Mucosa of descending colon (tissue), 3 donors: ENCODE results near the gene PALMD. TPM values are rescaled to one million over a fixed set of nuclear protein-coding genes. Genes with fewer than 3 reads are reported as not detected.
A peak's percentile ranks its signal among the peaks of the same experiment; 100 is the strongest.

Experiments used
- ATAC-seq: fragments of 200-7000 bp; cut with Tn5 transposase; one replicate; pipeline ENCODE4 v1.9.1; 2020; ENCODE audit warnings: mild to moderate bottlenecking, moderate library complexity
- DNase-seq, 3 donors: peaks; one replicate each; pipeline ENCODE4 v3.0.0-alpha.2; 2020
- H3K36me3 ChIP-seq: fragments of 200-600 bp; one replicate; pipeline ENCODE4 v1.8.0; 2021; ENCODE audit warnings: low read depth, mild to moderate bottlenecking
- H3K4me1 ChIP-seq: fragments of 200-600 bp; one replicate; pipeline ENCODE4 v1.8.0; 2021; ENCODE audit warnings: low read depth, mild to moderate bottlenecking
- H3K4me3 ChIP-seq: fragments of 200-600 bp; one replicate; pipeline ENCODE4 v1.8.0; 2021; ENCODE audit warnings: mild to moderate bottlenecking
- H3K9me3 ChIP-seq: fragments of 200-600 bp; one replicate; pipeline ENCODE4 v1.8.0; 2021; ENCODE audit warnings: mild to moderate bottlenecking
- intact Hi-C, 2 donors: fragments of 100-400 bp; cut with DNase I in 1 of 2; cut with micrococcal nuclease in 1 of 2; formaldehyde crosslinking; loops; one replicate each; pipeline versions ENCODE4 v1.11.0 to v1.11.1; 2022; cut with DNase I, micrococcal nuclease
- total RNA-seq, 3 donors: library from RNA; stranded (reverse); fragmentation: NEBNext Ultra II Directional in 2 of 3; extraction: Animal tissue kit (Norgen Biotek cat#: 25700) in 2 of 3; gene quantifications; one replicate each; pipeline versions ENCODE4 v1.2.1 to v1.2.4, GENCODE V29; 2021 to 2023
- TF ChIP-seq, protein P1 (sequence below): fragments of 200-600 bp; IDR thresholded peaks from one replicate; pipeline ENCODE4 v1.8.0; 2022; ENCODE audit warnings: antibody characterized with exemption, mild to moderate bottlenecking
- donor health status: DM: no; HTN: no; CAD: no; lungs with moderate emphysema.
- donor health status: DM: no; HTN: no; CAD: no.
- donor health status: DM: no; HTN: yes; CAD: no.

Gene PALMD
- total RNA-seq, 3 donors from 2014 or later = 1.6 to 4.4 (median 4.3) TPM

DNA sequence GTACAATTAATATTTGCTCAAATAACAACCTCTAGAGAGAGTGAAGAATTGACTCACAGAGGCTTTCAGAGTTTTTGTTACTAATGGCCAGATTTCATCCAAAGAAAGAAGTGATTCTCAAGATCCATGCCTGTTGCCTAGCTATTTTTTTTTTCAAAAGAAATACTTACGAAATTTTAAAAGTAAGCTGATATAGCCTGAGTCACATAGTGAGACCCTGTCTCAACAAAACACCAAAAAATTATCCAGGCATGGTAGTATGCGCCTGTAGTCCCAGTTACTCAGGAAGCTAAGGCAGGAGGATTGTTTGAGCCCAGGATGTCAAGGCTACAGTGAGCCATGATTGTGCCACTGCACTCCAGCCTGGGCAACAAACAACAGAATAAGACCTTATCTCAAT is 14.6 kb downstream of the PALMD start:
- Histone ChIP-seq H3K9me3 (no peaks in the 10 kb centered on the region), H3K4me3 (no peak overlapping the region), H3K36me3 (no peaks in the 10 kb centered on the region), H3K4me1 (no peaks in the 10 kb centered on the region)
- TF ChIP-seq, protein P1, sequence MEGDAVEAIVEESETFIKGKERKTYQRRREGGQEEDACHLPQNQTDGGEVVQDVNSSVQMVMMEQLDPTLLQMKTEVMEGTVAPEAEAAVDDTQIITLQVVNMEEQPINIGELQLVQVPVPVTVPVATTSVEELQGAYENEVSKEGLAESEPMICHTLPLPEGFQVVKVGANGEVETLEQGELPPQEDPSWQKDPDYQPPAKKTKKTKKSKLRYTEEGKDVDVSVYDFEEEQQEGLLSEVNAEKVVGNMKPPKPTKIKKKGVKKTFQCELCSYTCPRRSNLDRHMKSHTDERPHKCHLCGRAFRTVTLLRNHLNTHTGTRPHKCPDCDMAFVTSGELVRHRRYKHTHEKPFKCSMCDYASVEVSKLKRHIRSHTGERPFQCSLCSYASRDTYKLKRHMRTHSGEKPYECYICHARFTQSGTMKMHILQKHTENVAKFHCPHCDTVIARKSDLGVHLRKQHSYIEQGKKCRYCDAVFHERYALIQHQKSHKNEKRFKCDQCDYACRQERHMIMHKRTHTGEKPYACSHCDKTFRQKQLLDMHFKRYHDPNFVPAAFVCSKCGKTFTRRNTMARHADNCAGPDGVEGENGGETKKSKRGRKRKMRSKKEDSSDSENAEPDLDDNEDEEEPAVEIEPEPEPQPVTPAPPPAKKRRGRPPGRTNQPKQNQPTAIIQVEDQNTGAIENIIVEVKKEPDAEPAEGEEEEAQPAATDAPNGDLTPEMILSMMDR = no peak
- intact Hi-C loops = no loop called here
- DNase-seq = no peak
- no peak for ATAC-seq

DNA sequence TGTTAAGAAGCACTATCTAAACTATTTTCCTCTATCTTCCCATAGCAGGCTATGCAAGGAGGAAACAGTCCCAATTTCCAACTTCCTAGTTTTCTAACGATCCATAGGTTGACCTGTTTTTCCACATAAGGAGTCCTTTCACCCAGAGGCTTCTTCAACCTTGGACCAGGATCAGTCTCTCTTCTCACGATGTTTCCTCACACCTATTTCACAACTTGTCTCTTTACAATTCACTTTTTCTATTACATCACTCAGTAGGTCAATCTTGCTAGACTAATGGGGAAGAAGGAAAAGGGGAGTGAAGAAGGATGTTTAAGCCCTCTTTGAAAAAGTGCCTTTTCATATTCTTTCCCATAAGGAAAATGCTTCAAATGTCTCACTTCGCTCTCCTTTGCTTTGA is 15.9 kb downstream of the PALMD start:
- ATAC-seq (no peak), DNase-seq (no peak)
- no peaks in the 10 kb centered on the region for H3K36me3 ChIP-seq
- intact Hi-C loops = no loop called here
- no peaks in the 10 kb centered on the region for H3K4me1 ChIP-seq
- H3K4me3 ChIP-seq = no peak overlapping the region
- H3K9me3 ChIP-seq = no peaks in the 10 kb centered on the region
- TF ChIP-seq, protein P1 = no peak

DNA sequence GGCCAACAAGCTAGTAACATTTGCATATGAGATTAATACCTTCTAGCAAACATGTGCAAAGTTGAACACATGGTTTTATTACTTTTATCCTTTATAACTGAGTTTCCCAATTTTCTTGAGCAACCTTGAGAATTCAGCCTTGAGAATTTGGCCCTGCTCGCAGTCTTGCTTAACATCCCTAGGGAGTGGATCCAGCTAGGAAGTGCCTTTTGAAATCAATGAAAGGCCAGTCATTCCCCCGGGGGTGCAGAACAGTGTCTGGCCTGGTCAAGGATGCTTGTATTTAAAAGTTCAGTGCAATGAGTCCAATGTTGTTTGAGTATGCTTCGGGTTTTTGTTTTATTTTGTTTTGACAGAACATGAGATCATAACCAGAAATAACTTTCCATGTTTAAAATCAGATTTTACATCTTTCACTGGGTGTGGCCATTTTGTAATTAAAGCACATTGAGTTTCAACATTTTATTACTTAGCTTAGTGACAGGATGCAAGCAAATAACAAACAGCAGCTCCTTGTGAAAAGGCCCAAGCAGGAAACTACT is 16.7 kb downstream of the PALMD start:
- Histone ChIP-seq H3K9me3 (no peaks in the 10 kb centered on the region), H3K4me3 (no peak overlapping the region), H3K36me3 (no peaks in the 10 kb centered on the region), H3K4me1 (no peaks in the 10 kb centered on the region)
- ATAC-seq (peak; percentile 65), DNase-seq (peak in 1 of 3 donors; percentile 9)
- intact Hi-C loops = no loop called here
- TF ChIP-seq, protein P1 = no peak

DNA sequence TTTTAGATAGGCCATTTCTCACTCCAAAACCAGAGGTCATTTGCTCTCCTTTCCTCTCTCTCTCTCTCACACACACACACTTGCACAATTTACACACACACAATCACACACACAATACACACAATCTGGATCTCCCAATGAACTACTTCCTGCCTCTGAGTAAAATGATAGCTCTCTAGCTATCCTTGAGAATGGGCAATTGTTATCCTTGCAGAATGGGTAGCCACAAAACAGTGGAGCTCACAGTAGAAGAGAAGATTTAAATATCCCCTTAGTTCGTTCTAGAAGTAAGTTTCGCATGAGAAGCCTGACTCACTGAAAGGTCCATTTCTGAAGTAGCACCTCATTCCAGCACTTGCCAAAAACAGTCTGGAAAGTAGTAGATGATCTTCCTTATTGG is 17.6 kb downstream of the PALMD start:
- H3K9me3 ChIP-seq = no peaks in the 10 kb centered on the region
- ATAC-seq (no peak), DNase-seq (no peak)
- no peaks in the 10 kb centered on the region for H3K36me3 ChIP-seq
- intact Hi-C loops = no loop called here
- TF ChIP-seq, protein P1 = no peak
- no peak overlapping the region for H3K4me3 ChIP-seq
- H3K4me1 ChIP-seq = no peaks in the 10 kb centered on the region

DNA sequence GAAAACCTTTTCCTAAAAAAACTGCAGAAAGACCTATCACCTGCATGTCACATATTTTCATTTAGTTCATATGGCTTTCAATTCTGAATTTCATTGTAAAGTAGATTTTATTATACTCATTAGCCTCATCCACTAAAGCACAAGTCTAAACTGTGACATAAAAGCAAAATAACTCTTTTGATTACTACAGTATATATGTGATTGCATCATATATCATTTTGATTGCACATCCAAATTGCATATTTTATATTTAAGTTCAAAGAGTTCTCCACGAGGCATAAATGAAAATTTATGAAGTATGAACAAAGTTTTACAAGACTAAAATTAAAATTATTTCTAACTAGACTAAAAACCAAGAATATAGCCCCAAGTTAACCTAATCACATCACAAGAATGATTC is 19.3 kb downstream of the PALMD start:
- TF ChIP-seq, protein P1 = no peak
- H3K4me3 ChIP-seq = no peak overlapping the region
- H3K4me1 ChIP-seq = no peaks in the 10 kb centered on the region
- H3K36me3 ChIP-seq = no peaks in the 10 kb centered on the region
- ATAC-seq (no peak), DNase-seq (no peak)
- no peaks in the 10 kb centered on the region for H3K9me3 ChIP-seq
- intact Hi-C loops = no loop called here

DNA sequence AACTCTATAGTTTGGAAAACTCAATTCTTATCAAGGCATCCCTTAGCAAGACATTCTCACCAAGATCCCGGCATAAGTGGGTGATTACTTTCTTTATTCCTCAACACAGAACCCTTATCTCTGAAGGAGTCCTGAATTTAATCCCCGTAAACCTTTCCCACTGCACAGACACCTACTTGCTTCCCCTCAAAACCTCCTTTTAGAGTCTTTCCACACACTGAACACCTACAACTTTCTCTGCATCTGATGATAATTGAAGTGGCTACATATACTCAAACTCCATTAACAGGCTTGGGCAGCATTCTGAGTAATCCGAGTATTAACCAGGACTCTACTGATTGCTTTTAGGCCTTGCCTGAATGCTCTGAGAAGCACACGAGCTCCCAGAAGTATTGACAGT is 23.5 kb downstream of the PALMD start:
- no peaks in the 10 kb centered on the region for H3K4me1 ChIP-seq
- TF ChIP-seq, protein P1 = no peak
- intact Hi-C loops = no loop called here
- no peak for ATAC-seq
- no peaks in the 10 kb centered on the region for H3K9me3 ChIP-seq
- H3K36me3 ChIP-seq = no peaks in the 10 kb centered on the region
- no peak overlapping the region for H3K4me3 ChIP-seq
- DNase-seq = no peak
